HTR-8/SVneo (cell line): ENCODE measurements around the gene IGSF10.

ENCODE experiments used
- DNase-seq: peaks from one replicate; pipeline ENCODE4 v3.0.0; 2011; ENCODE audit warnings: low spot score, mixed read lengths; ENCODE audit not compliant: insufficient read length
- FAIRE-seq: peaks from 2 replicates; lab custom pipeline; 2011; peaks lifted over from hg19 to GRCh38; lab: Jason Lieb, UNC

Gene IGSF10

GRCh38 chr3:151425627-151426340 lies 35.1 kb downstream of the IGSF10 start:
- DNase-seq, result no peak
- no peak for FAIRE-seq

- FAIRE-seq (no peak), DNase-seq (no peak)
Observed at GRCh38 chr3:151423091-151423490, 37.8 kb downstream of the IGSF10 start.

- FAIRE-seq, result no peak
- DNase-seq, result no peak
Observed at GRCh38 chr3:151421938-151422337, 38.9 kb downstream of the IGSF10 start.

- FAIRE-seq, result no peak
- no peak for DNase-seq
Observed at GRCh38 chr3:151419806-151420205, 41.1 kb downstream of the IGSF10 start.

DNA sequence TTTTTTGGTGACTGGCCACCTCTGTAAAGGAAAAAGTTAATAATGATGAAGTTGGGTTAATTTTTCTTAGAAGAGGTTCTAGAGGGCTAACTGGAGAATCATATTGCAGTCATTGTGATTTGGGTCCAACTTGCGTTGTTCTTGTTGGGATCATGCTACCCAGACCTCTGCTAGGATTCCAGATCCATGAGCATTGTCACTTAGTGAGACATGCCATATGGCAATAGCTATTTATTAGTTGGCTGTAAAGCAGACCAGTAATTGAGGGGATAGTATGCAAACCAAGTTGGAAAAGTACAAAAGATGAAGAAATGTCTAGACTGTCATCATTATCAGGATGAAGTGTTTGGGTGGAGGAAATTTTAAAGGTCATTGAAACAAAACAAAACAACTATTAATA lies 45.6 kb downstream of the IGSF10 start:
- DNase-seq (no peak), FAIRE-seq (no peak)

DNA sequence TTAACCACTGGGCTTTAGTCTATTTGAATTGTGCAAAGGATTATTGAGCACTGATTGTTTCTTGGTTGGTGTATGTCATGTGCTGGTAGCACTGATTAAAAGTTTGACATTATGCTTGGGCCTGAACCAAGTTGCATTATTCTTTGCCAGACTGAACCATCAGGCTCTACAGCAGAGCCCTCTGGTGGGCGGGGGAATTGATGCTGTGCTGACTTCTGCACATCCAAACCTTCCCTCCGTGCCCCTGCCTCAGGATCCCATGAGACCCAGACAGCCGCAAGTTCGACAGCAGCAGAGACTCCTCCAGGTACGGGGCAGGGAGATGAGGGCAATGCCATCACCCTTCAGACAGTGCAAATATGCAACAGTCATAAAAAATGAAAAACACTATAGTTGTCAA lies 47.9 kb downstream of the IGSF10 start:
- DNase-seq (no peak), FAIRE-seq (no peak)
